Breast epithelium (tissue), 3 donors: Measurements from ENCODE around the gene BGLAP.

ENCODE experiments used
- CTCF ChIP-seq, 3 donors: fragments of 450-650 bp; IDR thresholded peaks; one replicate each; pipeline ENCODE4 v1.5.1; 2016 to 2017; ENCODE audit warnings: antibody characterized with exemption in 3 of 3, mild to moderate bottlenecking in 3 of 3, moderate library complexity in 3 of 3
- POLR2A ChIP-seq: fragments of 450-650 bp; IDR thresholded peaks from one replicate; pipeline ENCODE4 v1.6.1; 2016; ENCODE audit warnings: antibody characterized with exemption, mild to moderate bottlenecking, moderate library complexity
- POLR2AphosphoS5 ChIP-seq, 3 donors: sonication (generic); formaldehyde crosslinking; IDR thresholded peaks; one replicate each; pipeline ENCODE4 v1.6.1; 2017; ENCODE audit warnings: antibody characterized with exemption in 3 of 3

DNA sequence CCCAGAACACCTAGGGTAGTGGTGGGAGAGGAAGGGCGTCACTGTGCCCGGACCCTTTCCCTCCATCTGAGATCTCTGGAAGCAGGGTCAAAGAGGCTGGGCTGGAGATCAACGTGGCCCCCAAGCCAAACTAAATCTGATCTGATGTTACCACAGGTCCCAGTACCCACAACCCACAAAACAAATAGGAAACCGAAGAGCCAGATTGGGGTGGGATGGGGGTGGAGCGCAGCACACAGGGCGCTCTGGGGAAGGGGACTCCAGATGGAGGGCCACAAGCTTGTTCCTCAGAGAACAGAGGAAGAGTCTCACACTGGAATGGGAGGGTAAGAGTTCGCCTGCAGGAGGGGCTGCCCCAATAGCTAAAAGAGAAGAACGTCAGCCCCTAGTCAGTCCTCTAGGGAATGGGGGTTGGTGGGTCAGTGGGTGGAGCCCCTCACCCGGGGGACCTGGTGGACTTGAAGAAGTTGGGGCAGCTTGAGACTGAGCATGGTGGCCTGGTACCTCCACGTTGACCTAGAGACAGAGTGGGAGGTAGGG lies 4.3 kb downstream of the BGLAP start:
- no peak for TF ChIP-seq CTCF (IDR thresholded peaks at IDR 0.05)
- TF ChIP-seq POLR2A: no peak
- no peak for TF ChIP-seq POLR2AphosphoS5 (IDR thresholded peaks at IDR 0.05)
